HG02943 (cell line): Measurements from ENCODE around the gene SNCA.

Source experiments
- ATAC-seq: cut with Tn5 transposase; IDR thresholded peaks from one replicate; pipeline ENCODE4 v1.9.1; 2021; ENCODE audit warnings: mild to moderate bottlenecking, low read depth, moderate library complexity; ENCODE audit not compliant: unreplicated experiment

Gene SNCA

GRCh38 chr4:89820010-89820409 lies 17.0 kb downstream of the SNCA start:
- no peak for ATAC-seq

DNA sequence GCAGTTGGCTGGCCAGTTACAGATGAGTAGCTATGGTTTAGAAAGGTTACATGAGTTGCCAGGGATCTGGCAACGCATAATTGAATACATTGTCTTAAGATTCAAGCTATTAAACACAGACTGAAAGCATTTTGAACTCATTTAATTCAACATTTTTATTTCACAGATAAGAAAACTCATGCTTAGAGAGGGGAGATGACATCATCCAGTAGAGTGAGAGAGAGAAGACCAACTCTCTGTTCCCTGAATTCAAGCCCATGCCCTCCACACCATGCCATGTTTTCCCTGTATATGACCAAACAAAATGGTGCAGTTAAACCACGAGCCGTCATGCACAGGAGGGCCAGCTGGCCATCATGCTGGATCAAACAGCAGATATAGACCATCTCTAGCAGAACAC lies 22.6 kb downstream of the SNCA start:
- ATAC-seq, result no peak

DNA sequence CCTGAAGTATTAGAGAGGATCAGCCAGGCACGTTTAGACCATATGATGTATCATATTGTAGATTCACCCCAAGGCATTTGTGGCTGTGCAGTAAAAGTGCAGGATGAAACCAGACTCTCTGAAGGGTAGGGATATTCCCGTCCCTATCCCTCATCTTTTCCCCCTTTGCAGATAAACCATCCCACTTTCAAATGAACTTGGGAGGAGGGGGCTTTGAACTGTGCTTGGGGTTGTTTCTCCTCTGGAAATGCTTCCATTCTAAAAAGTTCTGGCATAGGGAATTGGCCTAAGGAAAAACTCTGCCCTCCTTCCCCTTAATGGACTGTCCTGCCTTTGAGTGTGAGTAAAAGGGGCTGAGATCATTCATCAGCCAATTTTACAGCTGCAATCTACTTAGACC lies 23.8 kb downstream of the SNCA start:
- no peak for ATAC-seq

GRCh38 chr4:89807441-89808140 lies 29.4 kb downstream of the SNCA start:
- ATAC-seq, result no peak

DNA sequence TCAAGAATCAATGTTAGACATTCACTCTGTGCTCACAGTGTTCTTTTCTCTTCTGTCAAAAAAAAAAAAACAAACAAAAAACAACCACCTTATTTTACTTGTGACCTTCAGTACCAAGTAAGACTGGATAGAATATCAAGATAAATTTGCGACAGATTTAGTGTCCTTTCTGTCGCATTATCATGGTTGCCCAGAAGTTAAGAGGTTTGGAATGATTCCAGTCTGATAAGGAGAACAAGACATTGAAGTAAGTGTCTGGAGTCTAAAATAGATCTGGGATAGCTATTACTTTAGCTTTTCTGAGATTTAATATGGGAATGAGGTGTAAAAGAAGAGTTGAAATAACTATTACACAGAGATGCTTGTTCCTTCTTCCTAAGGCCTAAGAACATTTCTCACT lies 31.7 kb downstream of the SNCA start:
- no peak for ATAC-seq

DNA sequence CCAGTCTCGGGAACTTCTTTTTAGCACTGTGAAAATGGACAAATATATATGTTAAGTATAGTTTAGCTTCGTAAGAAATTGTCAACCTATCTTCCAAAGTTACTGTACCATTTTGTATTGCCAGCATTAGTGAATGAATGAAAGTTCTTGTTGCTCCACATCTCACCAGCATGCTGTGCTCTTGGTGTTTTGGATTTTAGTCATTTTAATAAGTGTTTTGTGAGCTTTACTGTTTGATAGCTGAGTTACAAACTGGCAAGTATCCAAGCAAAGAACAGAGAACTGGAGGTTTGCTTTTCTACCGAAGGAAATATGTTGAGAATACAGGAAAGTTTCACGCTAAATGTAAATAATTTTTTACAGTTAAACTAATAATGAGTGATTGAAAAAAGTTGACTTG lies 33.0 kb downstream of the SNCA start:
- no peak for ATAC-seq

DNA sequence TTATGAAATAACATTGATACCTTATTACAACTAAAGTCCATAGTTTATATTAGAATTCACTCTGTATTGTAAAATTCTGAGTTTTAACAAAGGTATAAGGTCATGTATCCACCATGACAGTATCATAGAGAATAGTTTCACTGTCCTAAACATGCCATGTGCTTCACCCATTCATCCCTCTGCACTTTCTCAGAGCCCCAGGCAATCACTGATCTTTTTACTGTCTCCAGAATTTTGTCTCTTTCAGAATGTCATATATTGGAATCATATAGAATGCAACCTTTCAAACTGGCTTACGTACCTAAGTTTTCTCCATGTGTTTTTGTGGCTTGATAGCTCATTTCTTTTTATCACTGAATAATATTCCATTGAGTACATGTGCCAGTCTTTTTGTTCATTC lies 33.9 kb downstream of the SNCA start:
- no peak for ATAC-seq

DNA sequence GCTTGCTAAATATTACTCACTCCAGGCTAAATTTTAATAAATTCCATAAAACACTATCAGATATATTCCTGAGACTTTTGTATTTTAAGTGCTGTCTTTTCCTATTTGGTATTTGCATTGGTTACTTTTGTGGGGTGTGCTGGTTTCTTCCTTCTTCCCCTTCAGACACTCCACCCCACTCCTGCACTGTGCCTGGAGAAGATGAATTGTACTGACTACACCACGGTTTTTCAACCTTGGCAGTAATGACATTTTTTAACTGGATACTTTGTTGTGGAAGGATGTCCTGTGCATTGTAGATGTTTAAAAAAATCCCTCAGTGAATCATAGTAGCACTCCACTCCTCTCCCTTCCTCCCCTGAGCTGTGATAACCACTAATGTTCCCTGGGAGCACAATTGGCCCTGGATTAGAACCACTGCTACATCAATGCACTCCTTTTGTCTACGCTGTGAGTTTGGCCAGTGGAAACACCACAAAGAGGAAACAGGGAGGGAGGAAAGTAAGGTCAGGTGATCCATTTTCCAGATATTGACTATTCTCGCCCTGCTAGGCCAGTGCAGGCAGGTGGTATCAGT lies 36.3 kb downstream of the SNCA start:
- ATAC-seq, result no peak

DNA sequence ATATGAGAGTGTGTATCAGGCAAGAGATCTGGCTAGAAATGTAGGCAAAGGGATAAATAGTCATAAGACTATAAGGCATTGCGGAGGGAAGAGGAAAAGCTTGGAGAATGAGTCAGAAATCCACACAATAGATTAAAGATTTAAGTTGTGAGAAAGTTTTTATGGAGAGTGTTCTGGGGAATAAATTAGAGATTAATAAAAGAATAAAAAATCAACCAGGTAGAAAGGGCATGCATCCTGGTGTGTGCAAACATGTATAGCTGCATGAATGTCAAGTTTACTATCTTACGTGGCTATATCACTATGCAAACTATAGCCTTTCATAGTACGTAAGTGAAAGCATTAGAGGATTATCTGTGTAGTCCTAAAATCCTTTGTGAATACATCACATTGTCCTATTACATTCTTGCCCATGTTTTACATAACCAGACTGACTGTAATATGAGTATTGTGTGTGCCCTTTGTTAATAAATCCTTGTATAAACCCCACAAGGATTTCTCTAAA lies 36.9 kb downstream of the SNCA start:
- ATAC-seq, result no peak

DNA sequence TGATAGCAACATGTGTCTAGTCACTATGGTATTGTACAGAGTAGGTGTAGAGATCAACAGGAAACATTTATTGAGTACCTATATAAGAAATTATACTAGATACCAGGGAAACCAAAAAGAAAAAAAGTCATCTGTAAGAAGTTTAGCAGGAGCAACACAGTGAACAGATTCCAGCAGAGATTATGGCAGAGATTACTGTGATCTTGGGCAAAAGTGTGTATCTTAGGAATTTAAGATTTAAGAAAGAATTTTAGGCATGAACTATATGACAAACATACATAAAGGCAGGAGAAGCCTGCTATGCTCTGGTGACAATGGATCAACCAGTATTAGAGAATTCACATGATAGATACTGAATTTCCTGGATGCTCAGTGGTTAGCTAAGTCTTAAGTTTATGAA lies 37.9 kb downstream of the SNCA start:
- ATAC-seq, result no peak

- ATAC-seq, result no peak
These were observed 39.8 kb downstream of the SNCA start for GRCh38 chr4:89797117-89797516.

GRCh38 chr4:89788206-89789072 lies 48.5 kb downstream of the SNCA start:
- ATAC-seq, result no peak

DNA sequence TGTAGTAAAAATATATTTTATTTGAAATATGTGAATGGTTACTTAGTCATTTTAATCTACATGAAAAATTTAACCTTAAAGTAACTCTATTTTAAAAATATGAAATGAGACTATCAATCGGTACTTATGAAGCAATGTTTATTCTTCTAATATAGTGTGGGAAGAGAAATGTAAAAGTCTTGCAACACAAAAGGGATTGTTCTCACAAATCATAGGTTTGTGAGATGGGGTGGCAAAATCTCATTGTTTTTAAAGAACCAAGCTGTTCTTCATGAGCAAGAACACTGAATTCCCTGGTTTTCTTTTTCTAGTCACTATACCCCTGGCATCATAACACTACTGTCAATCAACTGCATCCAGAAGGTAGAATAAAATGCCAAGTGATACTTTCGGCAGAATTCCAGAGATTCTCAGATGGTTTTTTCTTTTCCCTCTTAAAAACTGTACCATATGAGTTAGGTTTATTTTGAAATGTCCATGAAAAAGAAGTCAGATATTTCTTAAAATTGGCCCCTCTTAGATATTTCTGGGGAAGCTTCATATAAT lies 52.2 kb downstream of the SNCA start:
- ATAC-seq, result no peak

- ATAC-seq, result no peak
These were observed 55.6 kb downstream of the SNCA start for GRCh38 chr4:89781321-89781720.

DNA sequence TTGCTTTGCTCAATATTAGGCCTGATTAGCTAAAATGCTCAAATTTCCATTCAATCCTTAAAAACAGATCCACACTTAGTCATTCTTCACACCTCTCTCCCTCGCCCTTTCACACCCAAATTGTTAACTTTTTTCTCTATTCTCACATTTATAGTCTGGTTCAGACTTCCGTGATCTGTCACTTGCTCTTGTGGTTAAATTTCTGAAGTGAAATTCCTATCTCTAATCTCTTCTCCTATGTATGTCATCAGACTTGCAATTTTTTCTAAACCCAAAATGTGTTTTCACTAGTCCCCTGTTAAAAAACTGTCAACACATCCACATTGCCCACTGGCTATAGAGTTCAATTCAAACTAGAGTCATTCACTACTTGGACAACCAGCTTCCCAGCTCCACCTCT lies 63.2 kb downstream of the SNCA start:
- ATAC-seq, result no peak

- ATAC-seq, result no peak
These were observed 67.1 kb downstream of the SNCA start for GRCh38 chr4:89769856-89770255.

DNA sequence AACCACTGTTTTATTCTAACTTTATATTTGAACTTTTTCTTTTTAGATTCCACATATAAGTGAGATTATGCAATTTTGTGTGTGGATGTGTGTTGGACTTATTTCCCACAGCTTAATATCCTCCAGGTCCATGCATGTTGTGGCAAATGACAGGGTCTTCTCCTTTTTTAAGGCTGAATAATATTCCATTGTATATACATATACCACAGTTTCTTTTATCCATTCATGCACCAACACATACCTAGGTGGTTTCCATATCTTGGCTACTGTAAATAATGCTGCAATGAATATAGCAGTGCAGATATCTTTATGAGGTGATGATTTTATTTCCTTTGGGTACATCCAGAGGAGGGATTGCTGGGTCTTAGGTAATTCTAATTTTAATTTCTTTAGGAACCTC lies 69.0 kb downstream of the SNCA start:
- ATAC-seq, result no peak

- ATAC-seq, result no peak
These were observed 71.0 kb downstream of the SNCA start for GRCh38 chr4:89765966-89766365.

- no peak for ATAC-seq
These were observed 71.4 kb downstream of the SNCA start for GRCh38 chr4:89765528-89765927.

- ATAC-seq, result no peak
These were observed 74.7 kb downstream of the SNCA start for GRCh38 chr4:89762311-89762710.

DNA sequence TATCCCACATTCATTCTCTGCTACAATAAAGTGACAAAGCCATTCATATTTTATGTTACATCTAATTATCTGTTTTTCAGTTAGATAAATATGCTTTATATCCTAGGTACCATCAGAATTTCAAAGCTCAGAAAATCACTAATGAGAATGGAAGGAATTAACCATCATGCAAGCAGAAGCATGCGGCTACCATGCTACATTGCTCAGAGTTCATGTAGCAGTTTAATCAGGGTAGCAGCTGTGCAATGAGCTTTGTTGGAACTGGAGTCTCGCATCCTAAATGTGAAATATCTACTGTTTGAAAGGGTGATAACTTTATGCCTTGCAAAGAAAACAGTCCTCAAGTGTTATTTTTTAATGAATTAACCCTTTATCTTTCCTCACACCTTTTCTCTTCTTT lies 77.5 kb downstream of the SNCA start:
- no peak for ATAC-seq
